Caco-2 (cell line): Measurements from ENCODE around the gene FANCD2. TPM values are rescaled to one million over a fixed set of nuclear protein-coding genes. Genes with fewer than 3 reads are reported as not detected.
A peak's percentile ranks its signal among the peaks of the same experiment; 100 is the strongest.

Experiments
- BruUV-seq: library from RNA; stranded (reverse); fragments of 400-500 nt; replicated peaks from 2 replicates; lab custom pipeline; 2021; lab: Mats Ljungman, UMichigan
- CTCF ChIA-PET: fragments of 300-600 bp; sonication (Branson Sonifier 250); formaldehyde crosslinking; loops from one replicate; lab custom pipeline; 2022; ENCODE audit warnings: antibody characterized with exemption; lab: Charles Lee
- POLR2A ChIA-PET: fragments of 300-600 bp; sonication (Branson Sonifier 250); formaldehyde crosslinking; loops from one replicate; lab custom pipeline; 2022; ENCODE audit warnings: antibody characterized with exemption; lab: Charles Lee
- DNase-seq, 2 experiments: peaks; one replicate each; pipeline versions ENCODE4 v3.0.0 to v3.0.0-alpha.2; 2020 to 2022
- H3K27me3 ChIP-seq: replicated peaks from 2 replicates; pipeline ENCODE4 v1.6.0; 2011; ENCODE audit warnings: low read length; ENCODE audit not compliant: control insufficient read depth, insufficient read depth
- H3K36me3 ChIP-seq: 2 replicates; pipeline ENCODE4 v1.5.1; 2011; ENCODE audit warnings: low read length; ENCODE audit not compliant: control insufficient read depth, insufficient read depth
- H3K4me1 ChIP-seq: fragments of 250-450 bp; sonication (Bioruptor Pico); 2 replicates; pipeline ENCODE4 v1.5.1; 2020; ENCODE audit warnings: mild to moderate bottlenecking
- H3K4me3 ChIP-seq: 2 replicates; pipeline ENCODE4 v1.5.1; 2011; ENCODE audit warnings: low read depth, mild to moderate bottlenecking, control low read depth, low read length
- H3K9me3 ChIP-seq: fragments of 250-450 bp; sonication (Bioruptor Pico); 2 replicates; pipeline ENCODE4 v1.5.1; 2020; ENCODE audit warnings: mild to moderate bottlenecking, moderate library complexity
- H3K27ac Mint-ChIP-seq: one replicate; pipeline ENCODE4 v1.8.0; 2022; ENCODE audit warnings: mixed read lengths; ENCODE audit not compliant: unreplicated experiment
- H3K27me3 Mint-ChIP-seq: one replicate; pipeline ENCODE4 v1.8.0; 2022; ENCODE audit warnings: mixed read lengths; ENCODE audit not compliant: insufficient read depth, unreplicated experiment
- H3K36me3 Mint-ChIP-seq: one replicate; pipeline ENCODE4 v1.8.0; 2022; ENCODE audit warnings: mild to moderate bottlenecking, mixed read lengths; ENCODE audit not compliant: insufficient read depth, unreplicated experiment
- H3K4me1 Mint-ChIP-seq: one replicate; pipeline ENCODE4 v1.8.0; 2022; ENCODE audit warnings: low read depth, mixed read lengths; ENCODE audit not compliant: unreplicated experiment
- H3K4me3 Mint-ChIP-seq: one replicate; pipeline ENCODE4 v1.8.0; 2022; ENCODE audit warnings: mild to moderate bottlenecking, moderate library complexity, mixed read lengths; ENCODE audit not compliant: unreplicated experiment
- H3K9me3 Mint-ChIP-seq: one replicate; pipeline ENCODE4 v1.8.0; 2022; ENCODE audit warnings: mixed read lengths; ENCODE audit not compliant: unreplicated experiment
- intact Hi-C: fragments of 100-400 bp; cut with micrococcal nuclease; formaldehyde crosslinking; loops from one replicate; pipeline ENCODE4 v1.10.0; 2022; ENCODE audit not compliant: unreplicated experiment
- total RNA-seq: library from RNA; stranded (reverse); gene quantifications from 2 replicates; pipeline ENCODE4 v1.2.3, GENCODE V29; 2022
- TF ChIP-seq, protein P1 (sequence below), 2 experiments: fragments of 200-600 bp in 1 of 2; IDR thresholded peaks; 1 replicate in 1 of 2; 2 replicates in 1 of 2; pipeline versions ENCODE4 v1.5.1 to v1.8.0; 2011 to 2022; ENCODE audit warnings: antibody characterized with exemption in 1 of 2, control low read depth in 1 of 2, inconsistent platforms in 1 of 2, low read depth in 1 of 2, low read length in 1 of 2, mild to moderate bottlenecking in 1 of 2, moderate library complexity in 1 of 2; ENCODE audit not compliant: insufficient read depth in 1 of 2, severe bottlenecking in 1 of 2, unreplicated experiment in 1 of 2

FANCD2 gene
- total RNA-seq, 1 experiment from 2014 or later = 35.6 TPM

- peaks cover 8% of the 10 kb centered on the region for H3K4me1 Mint-ChIP-seq
- H3K36me3 ChIP-seq = no peaks in the 10 kb centered on the region
- H3K27me3 Mint-ChIP-seq = no peaks in the 10 kb centered on the region
- intact Hi-C loops = no loop called here
- TF ChIP-seq, protein P1, sequence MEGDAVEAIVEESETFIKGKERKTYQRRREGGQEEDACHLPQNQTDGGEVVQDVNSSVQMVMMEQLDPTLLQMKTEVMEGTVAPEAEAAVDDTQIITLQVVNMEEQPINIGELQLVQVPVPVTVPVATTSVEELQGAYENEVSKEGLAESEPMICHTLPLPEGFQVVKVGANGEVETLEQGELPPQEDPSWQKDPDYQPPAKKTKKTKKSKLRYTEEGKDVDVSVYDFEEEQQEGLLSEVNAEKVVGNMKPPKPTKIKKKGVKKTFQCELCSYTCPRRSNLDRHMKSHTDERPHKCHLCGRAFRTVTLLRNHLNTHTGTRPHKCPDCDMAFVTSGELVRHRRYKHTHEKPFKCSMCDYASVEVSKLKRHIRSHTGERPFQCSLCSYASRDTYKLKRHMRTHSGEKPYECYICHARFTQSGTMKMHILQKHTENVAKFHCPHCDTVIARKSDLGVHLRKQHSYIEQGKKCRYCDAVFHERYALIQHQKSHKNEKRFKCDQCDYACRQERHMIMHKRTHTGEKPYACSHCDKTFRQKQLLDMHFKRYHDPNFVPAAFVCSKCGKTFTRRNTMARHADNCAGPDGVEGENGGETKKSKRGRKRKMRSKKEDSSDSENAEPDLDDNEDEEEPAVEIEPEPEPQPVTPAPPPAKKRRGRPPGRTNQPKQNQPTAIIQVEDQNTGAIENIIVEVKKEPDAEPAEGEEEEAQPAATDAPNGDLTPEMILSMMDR (IDR thresholded peaks at IDR 0.05; ENCODE audit: insufficient read depth in 1 of 2, low read depth in 1 of 2, low read length in 1 of 2, severe bottlenecking in 1 of 2, unreplicated experiment in 1 of 2) = no peak
- no peak overlapping the region for H3K27ac Mint-ChIP-seq
- no peaks in the 10 kb centered on the region for H3K27me3 ChIP-seq
- peak; percentile 73 to 89 for DNase-seq
- ChIA-PET CTCF (no interaction called here), POLR2A (no interaction called here)
- H3K9me3 Mint-ChIP-seq = no peaks in the 10 kb centered on the region
- peak overlapping the region; percentile 50 for H3K4me3 ChIP-seq
- peaks cover 39% of the 10 kb centered on the region for H3K36me3 Mint-ChIP-seq
- BruUV-seq = no TSS peak
- no peaks in the 10 kb centered on the region for H3K4me1 ChIP-seq
- H3K4me3 Mint-ChIP-seq = peak overlapping the region; percentile 71
- H3K9me3 ChIP-seq = no peaks in the 10 kb centered on the region
Observed at GRCh38 chr3:10008588-10009344, 17.5 kb upstream of the FANCD2 start.

GRCh38 chr3:10010421-10010877, 15.8 kb upstream of the FANCD2 start:
- Mint-ChIP-seq H3K27me3 (no peaks in the 10 kb centered on the region), H3K4me1 (peaks cover 8% of the 10 kb centered on the region), H3K4me3 (peak overlapping the region; percentile 71), H3K9me3 (no peaks in the 10 kb centered on the region), H3K27ac (no peak overlapping the region), H3K36me3 (peaks cover 33% of the 10 kb centered on the region)
- Histone ChIP-seq H3K36me3 (no peaks in the 10 kb centered on the region), H3K27me3 (no peaks in the 10 kb centered on the region), H3K4me3 (peak overlapping the region; percentile 54), H3K9me3 (no peaks in the 10 kb centered on the region), H3K4me1 (no peaks in the 10 kb centered on the region)
- TF ChIP-seq, protein P1 (IDR thresholded peaks at IDR 0.05; ENCODE audit: insufficient read depth in 1 of 2, low read depth in 1 of 2, low read length in 1 of 2, severe bottlenecking in 1 of 2, unreplicated experiment in 1 of 2) = no peak
- intact Hi-C loops = loop anchor here (2.0 kb wide), 1 partner anchor 24 kb away; the partner anchor contains the start of gene EMC3
- ChIA-PET POLR2A (interaction anchor here (0.6 to 1.1 kb wide), 3 partner anchors 16 to 24 kb away, joined by 3 to 9 read pairs (median 8); partner anchors contain the start of genes EMC3 and FANCD2), CTCF (interaction anchor here (0.8 to 1.4 kb wide), 2 partner anchors 64 to 228 kb away, joined by 6 to 8 read pairs; no protein-coding TSS in a partner anchor)
- BruUV-seq = no TSS peak
- no peak for DNase-seq

GRCh38 chr3:10010878-10011465, 15.3 kb upstream of the FANCD2 start:
- POLR2A ChIA-PET = interaction anchor here (1.0 to 1.1 kb wide), 2 partner anchors 15 to 24 kb away, joined by 8 to 9 read pairs; partner anchors contain the start of genes EMC3 and FANCD2
- H3K9me3 ChIP-seq = no peaks in the 10 kb centered on the region
- Mint-ChIP-seq H3K27me3 (no peaks in the 10 kb centered on the region), H3K27ac (no peak overlapping the region), H3K4me3 (peak overlapping the region; percentile 71), H3K36me3 (peaks cover 31% of the 10 kb centered on the region), H3K9me3 (no peaks in the 10 kb centered on the region), H3K4me1 (peaks cover 8% of the 10 kb centered on the region)
- intact Hi-C loops = loop anchor here (2.0 kb wide), 1 partner anchor 24 kb away; the partner anchor contains the start of gene EMC3
- peak; percentile 96 to 97 for DNase-seq
- TF ChIP-seq, protein P1 (IDR thresholded peaks at IDR 0.05; ENCODE audit: insufficient read depth in 1 of 2, low read depth in 1 of 2, low read length in 1 of 2, severe bottlenecking in 1 of 2, unreplicated experiment in 1 of 2) = no peak
- CTCF ChIA-PET = interaction anchor here (0.8 to 1.4 kb wide), 2 partner anchors 64 to 228 kb away, joined by 6 to 8 read pairs; no protein-coding TSS in a partner anchor
- no TSS peak for BruUV-seq
- H3K36me3 ChIP-seq = no peaks in the 10 kb centered on the region
- no peaks in the 10 kb centered on the region for H3K4me1 ChIP-seq
- peak overlapping the region; percentile 54 for H3K4me3 ChIP-seq
- H3K27me3 ChIP-seq = no peaks in the 10 kb centered on the region
